Liver (tissue), 9 donors: ENCODE data around the gene LGALS13. TPM values are rescaled to one million over a fixed set of nuclear protein-coding genes. Genes with fewer than 3 reads are reported as not detected.

ENCODE experiments used
- DNase-seq: peaks from one replicate; pipeline ENCODE4 v3.0.0-alpha.2; 2017; ENCODE audit warnings: low spot score
- H3K27ac ChIP-seq, 2 donors: one replicate each; pipeline ENCODE4 v1.7.0; 2013; ENCODE audit warnings: inconsistent platforms in 2 of 2, low read length in 2 of 2, control low read depth in 1 of 2, low read depth in 1 of 2, mild to moderate bottlenecking in 1 of 2
- H3K27me3 ChIP-seq, 4 donors: one replicate each; pipeline versions ENCODE4 v1.6.1 to v1.7.0; 2013; ENCODE audit warnings: low read length in 3 of 4, inconsistent platforms in 1 of 4, mild to moderate bottlenecking in 1 of 4, moderate library complexity in 1 of 4; ENCODE audit not compliant: control insufficient read depth in 4 of 4, insufficient read depth in 4 of 4
- H3K36me3 ChIP-seq, 4 donors: one replicate each; pipeline versions ENCODE4 v1.6.1 to v1.7.0; 2013; ENCODE audit warnings: low read length in 3 of 4, mild to moderate bottlenecking in 3 of 4, low read depth in 1 of 4, moderate library complexity in 1 of 4; ENCODE audit not compliant: control insufficient read depth in 4 of 4, insufficient read depth in 3 of 4
- H3K4me1 ChIP-seq, 4 donors: one replicate each; pipeline versions ENCODE4 v1.6.1 to v1.7.0; 2013; ENCODE audit warnings: low read length in 3 of 4, mild to moderate bottlenecking in 3 of 4, moderate library complexity in 1 of 4; ENCODE audit not compliant: control insufficient read depth in 4 of 4, insufficient read depth in 4 of 4
- H3K4me3 ChIP-seq, 3 donors: one replicate each; pipeline versions ENCODE4 v1.6.1 to v1.7.0; 2013; ENCODE audit warnings: low read length in 3 of 3, control low read depth in 1 of 3, low read depth in 1 of 3, mild to moderate bottlenecking in 1 of 3
- H3K9ac ChIP-seq, 2 donors: one replicate each; pipeline ENCODE4 v1.7.0; 2013; ENCODE audit warnings: low read length in 2 of 2, mild to moderate bottlenecking in 2 of 2, moderate library complexity in 2 of 2, control low read depth in 1 of 2, low read depth in 1 of 2
- H3K9me3 ChIP-seq, 4 donors: one replicate each; pipeline versions ENCODE4 v1.6.1 to v1.7.0; 2013; ENCODE audit warnings: low read length in 3 of 4; ENCODE audit not compliant: control insufficient read depth in 4 of 4
- ATF3 ChIP-seq: IDR thresholded peaks from 2 replicates; pipeline ENCODE4 v1.6.1; 2016; ENCODE audit warnings: antibody characterized with exemption
- CTCF ChIP-seq: fragments of 150-350 bp; IDR thresholded peaks from 2 replicates; pipeline ENCODE4 v1.5.1; 2017; ENCODE audit warnings: improper control_type of control experiment, low read depth, low read length; ENCODE audit not compliant: missing input control
- EGR1 ChIP-seq, 2 donors: IDR thresholded peaks; 2 replicates each; pipeline ENCODE4 v1.6.1; 2016 to 2018; ENCODE audit warnings: antibody characterized with exemption in 2 of 2, low read depth in 2 of 2
- FOXA1 ChIP-seq: IDR thresholded peaks from 2 replicates; pipeline ENCODE4 v1.6.1; 2016; ENCODE audit warnings: antibody characterized with exemption
- FOXA2 ChIP-seq: IDR thresholded peaks from 2 replicates; pipeline ENCODE4 v1.6.1; 2016; ENCODE audit warnings: antibody characterized with exemption
- GABPA ChIP-seq, 2 donors: IDR thresholded peaks in 1 of 2; conservative IDR thresholded peaks in 1 of 2; 2 replicates each; pipeline ENCODE4 v1.6.1; 2016; ENCODE audit warnings: antibody characterized with exemption in 2 of 2, mild to moderate bottlenecking in 1 of 2, moderate library complexity in 1 of 2
- HNF4A ChIP-seq, 2 donors: conservative IDR thresholded peaks; 2 replicates each; pipeline ENCODE4 v1.6.1; 2016; ENCODE audit warnings: antibody characterized with exemption in 2 of 2, mild to moderate bottlenecking in 2 of 2
- HNF4G ChIP-seq: IDR thresholded peaks from 2 replicates; pipeline ENCODE4 v1.6.1; 2016; ENCODE audit warnings: antibody characterized with exemption
- JUND ChIP-seq, 2 donors: IDR thresholded peaks; 2 replicates each; pipeline ENCODE4 v1.6.1; 2016; ENCODE audit warnings: antibody characterized with exemption in 2 of 2
- NR2F2 ChIP-seq: IDR thresholded peaks from 2 replicates; pipeline ENCODE4 v1.6.1; 2016; ENCODE audit warnings: antibody characterized with exemption
- RAD21 ChIP-seq, 2 donors: IDR thresholded peaks; 2 replicates each; pipeline ENCODE4 v1.6.1; 2016; ENCODE audit warnings: antibody characterized with exemption in 2 of 2, mild to moderate bottlenecking in 2 of 2
- REST ChIP-seq: IDR thresholded peaks from 2 replicates; pipeline ENCODE4 v1.6.1; 2016; ENCODE audit warnings: antibody characterized with exemption, mild to moderate bottlenecking
- RXRA ChIP-seq, 2 donors: IDR thresholded peaks; 2 replicates each; pipeline ENCODE4 v1.6.1; 2017 to 2018; ENCODE audit warnings: antibody characterized with exemption in 2 of 2, mild to moderate bottlenecking in 1 of 2
- SP1 ChIP-seq: IDR thresholded peaks from 2 replicates; pipeline ENCODE4 v1.6.1; 2018; ENCODE audit warnings: antibody characterized with exemption, mild to moderate bottlenecking
- TAF1 ChIP-seq: conservative IDR thresholded peaks from 2 replicates; pipeline ENCODE4 v1.6.1; 2016; ENCODE audit warnings: antibody characterized with exemption, mild to moderate bottlenecking
- YY1 ChIP-seq: IDR thresholded peaks from 2 replicates; pipeline ENCODE4 v1.6.1; 2016; ENCODE audit warnings: antibody characterized with exemption, mild to moderate bottlenecking
- ZBTB33 ChIP-seq: IDR thresholded peaks from 2 replicates; pipeline ENCODE4 v1.6.1; 2016; ENCODE audit warnings: antibody characterized with exemption
- WGBS: extraction: QIAGEN DNeasy Blood & Tissue Kit; methylation state at CpG from one replicate; pipeline ENCODE4 v1.1.7; 2013; 5-methylcytosine and 5-hydroxymethylcytosine counted together
- polyA plus RNA-seq, 2 donors: library from polyadenylated mRNA; stranded (reverse) in 1 of 2; unstranded in 1 of 2; fragments of 200-250 nt in 1 of 2; fragments of >200 nt in 1 of 2; fragmentation: Nextera tagmentation in 1 of 2; extraction: Ambion mirVana in 1 of 2; gene quantifications; one replicate each; pipeline versions ENCODE4 v1.2.1 to v1.2.3, GENCODE V29; 2013 to 2015
- total RNA-seq, 2 donors: library from RNA; depleted of rRNA; stranded (reverse); fragments of >200 nt; gene quantifications; one replicate each; pipeline ENCODE4 v1.2.3, GENCODE V29; 2014
- donor health status: healthy.
- donor health status: healthy.
- donor health status: healthy.
- donor health status: healthy.
- donor health status: healthy.

LGALS13 gene
- total and polyA plus RNA-seq, 4 donors, result not detected

GRCh38 chr19:39631626-39632025, 29.3 kb downstream of the LGALS13 start:
- no peak for DNase-seq
- TF ChIP-seq HNF4A (conservative IDR thresholded peaks at IDR 0.05) (no peak), JUND (IDR thresholded peaks at IDR 0.05) (no peak), NR2F2 (no peak), YY1 (no peak), RXRA (IDR thresholded peaks at IDR 0.05) (no peak), FOXA2 (no peak), ATF3 (no peak), ZBTB33 (no peak), REST (no peak)
- no peak overlapping the region for H3K27ac ChIP-seq
- WGBS, result 62% methylated on average over 6 of the region's 6 CpGs
- H3K27me3 ChIP-seq, result peaks cover 0 to under 1% (median 0%) of the 10 kb centered on the region in 4 donors
- H3K4me3 ChIP-seq, result no peak overlapping the region
- H3K9ac ChIP-seq, result no peak overlapping the region
- peaks cover 0 to 3% (median 0%) of the 10 kb centered on the region in 4 donors for H3K9me3 ChIP-seq
- no peaks in the 10 kb centered on the region for H3K36me3 ChIP-seq
- no peaks in the 10 kb centered on the region for H3K4me1 ChIP-seq

GRCh38 chr19:39637891-39638290, 35.6 kb downstream of the LGALS13 start:
- 47% methylated on average over 4 of the region's 4 CpGs for WGBS
- no peak for DNase-seq
- no peaks in the 10 kb centered on the region for H3K4me1 ChIP-seq
- peaks cover 0 to 4% (median 0%) of the 10 kb centered on the region in 4 donors for H3K9me3 ChIP-seq
- H3K27me3 ChIP-seq, result peaks cover 0 to 5% (median 3%) of the 10 kb centered on the region in 4 donors
- no peak overlapping the region for H3K4me3 ChIP-seq
- no peak overlapping the region for H3K27ac ChIP-seq
- no peak for TF ChIP-seq ZBTB33
- no peak for TF ChIP-seq SP1
- TF ChIP-seq JUND (IDR thresholded peaks at IDR 0.05), result no peak
- TF ChIP-seq RAD21 (IDR thresholded peaks at IDR 0.05), result no peak
- TF ChIP-seq YY1, result no peak
- no peak for TF ChIP-seq HNF4G
- no peak for TF ChIP-seq FOXA2
- no peak for TF ChIP-seq ATF3
- TF ChIP-seq FOXA1, result no peak
- TF ChIP-seq CTCF, result no peak
- no peak for TF ChIP-seq GABPA (IDR thresholded peaks at IDR 0.05 in 1 of 2, conservative IDR thresholded peaks at IDR 0.05 in 1 of 2)
- no peak for TF ChIP-seq HNF4A (conservative IDR thresholded peaks at IDR 0.05)
- TF ChIP-seq TAF1, result no peak
- no peak for TF ChIP-seq EGR1 (IDR thresholded peaks at IDR 0.05; ENCODE audit: low read depth in 2 of 2)
- no peak overlapping the region for H3K9ac ChIP-seq
- no peaks in the 10 kb centered on the region for H3K36me3 ChIP-seq
